Measurements from ENCODE around the gene DNAJC9. TPM values are rescaled to one million over a fixed set of nuclear protein-coding genes. Genes with fewer than 3 reads are reported as not detected.

Gene DNAJC9
- 10 to 100 TPM; 14.1 to 19.0 (median 17.4) TPM for total RNA-seq
- 35.0 TPM for total RNA-seq (2013)

GRCh38 chr10:73246646-73247508 is at the start of gene DNAJC9:
TSS of gene DNAJC9 (minus strand) at chr10:73247255. CDS start at chr10:73247189, 66 bp downstream.
- peak within 1 kb of the TSS; percentile 95 for H3K4me3 Mint-ChIP-seq
- intact Hi-C loops (cut with micrococcal nuclease): loop anchor here (2.0 to 5.0 kb wide), 3 partner anchors 80 to 165 kb away; partner anchors contain the start of genes ANXA7, CFAP70, ECD and FAM149B1
- Histone ChIP-seq H3K4me1 (ENCODE audit: control insufficient read depth, insufficient read depth, low read length) (peaks cover 16% of the 10 kb centered on the region), H3K27ac (ENCODE audit: low read length) (peak within 1 kb of the TSS; percentile 88), H3K9me3 (ENCODE audit: control insufficient read depth, insufficient read depth, low read length) (no peaks in the 10 kb centered on the region), H3K36me3 (ENCODE audit: control insufficient read depth, insufficient read depth, low read length) (peaks cover 24% of the 10 kb centered on the region), H3K27me3 (ENCODE audit: control insufficient read depth, insufficient read depth, low read length) (no peaks in the 10 kb centered on the region), H3K4me3 (ENCODE audit: low read length) (peak within 1 kb of the TSS; percentile 83)
- no peaks in the 10 kb centered on the region for H3K9me3 Mint-ChIP-seq
- under 1% methylated on average over 78 of the region's 78 CpGs for WGBS (ENCODE audit: insufficient coverage)
- H3K4me1 Mint-ChIP-seq: peaks cover 43 to 48% of the 10 kb centered on the region in 2 donors
- H3K27ac Mint-ChIP-seq: peak within 1 kb of the TSS; percentile 89 to 94
- peak; percentile 97 to 98 for DNase-seq
- peaks cover 8% of the 10 kb centered on the region for H3K36me3 Mint-ChIP-seq
- ATAC-seq: peak; percentile 92 to 98 (median 92)
- H3K27me3 Mint-ChIP-seq (ENCODE audit: low read depth in 2 of 2): no peaks in the 10 kb centered on the region
- no peak for TF ChIP-seq CTCF (IDR thresholded peaks at IDR 0.05)

- intact Hi-C loops (cut with micrococcal nuclease): no loop called here
- Histone ChIP-seq H3K27ac (ENCODE audit: low read length) (no peak overlapping the region), H3K4me3 (ENCODE audit: low read length) (no peak overlapping the region), H3K4me1 (ENCODE audit: control insufficient read depth, insufficient read depth, low read length) (no peaks in the 10 kb centered on the region), H3K9me3 (ENCODE audit: control insufficient read depth, insufficient read depth, low read length) (no peaks in the 10 kb centered on the region), H3K27me3 (ENCODE audit: control insufficient read depth, insufficient read depth, low read length) (no peaks in the 10 kb centered on the region), H3K36me3 (ENCODE audit: control insufficient read depth, insufficient read depth, low read length) (no peaks in the 10 kb centered on the region)
- no peak for TF ChIP-seq CTCF (IDR thresholded peaks at IDR 0.05)
- no peak for ATAC-seq
- no peaks in the 10 kb centered on the region for H3K4me1 Mint-ChIP-seq
- no peaks in the 10 kb centered on the region for H3K9me3 Mint-ChIP-seq
- H3K27ac Mint-ChIP-seq: no peak overlapping the region
- no peak overlapping the region for H3K4me3 Mint-ChIP-seq
- 89% methylated on average over 3 of the region's 3 CpGs for WGBS (ENCODE audit: insufficient coverage)
- DNase-seq: no peak
- H3K27me3 Mint-ChIP-seq (ENCODE audit: low read depth in 2 of 2): peaks cover 12 to 13% of the 10 kb centered on the region in 2 donors
- no peaks in the 10 kb centered on the region for H3K36me3 Mint-ChIP-seq
Measured at GRCh38 chr10:73293461-73293860, 46.4 kb upstream of the DNAJC9 start.

GRCh38 chr10:73289958-73290357 is 42.9 kb upstream of the DNAJC9 start:
- no peaks in the 10 kb centered on the region for H3K4me1 ChIP-seq (ENCODE audit: control insufficient read depth, insufficient read depth, low read length)
- H3K4me3 Mint-ChIP-seq: no peak overlapping the region
- H3K9me3 ChIP-seq (ENCODE audit: control insufficient read depth, insufficient read depth, low read length): no peaks in the 10 kb centered on the region
- no peaks in the 10 kb centered on the region for H3K27me3 ChIP-seq (ENCODE audit: control insufficient read depth, insufficient read depth, low read length)
- H3K4me1 Mint-ChIP-seq: no peaks in the 10 kb centered on the region
- intact Hi-C loops (cut with micrococcal nuclease): no loop called here
- no CpG with 5 or more reads among the region's 1 CpG for WGBS (ENCODE audit: insufficient coverage)
- peaks cover 0 to 2% of the 10 kb centered on the region in 2 donors for H3K27me3 Mint-ChIP-seq (ENCODE audit: low read depth in 2 of 2)
- no peaks in the 10 kb centered on the region for H3K36me3 Mint-ChIP-seq
- no peak overlapping the region for H3K4me3 ChIP-seq (ENCODE audit: low read length)
- no peaks in the 10 kb centered on the region for H3K36me3 ChIP-seq (ENCODE audit: control insufficient read depth, insufficient read depth, low read length)
- no peak overlapping the region for H3K27ac ChIP-seq (ENCODE audit: low read length)
- TF ChIP-seq CTCF (IDR thresholded peaks at IDR 0.05): no peak
- no peaks in the 10 kb centered on the region for H3K9me3 Mint-ChIP-seq
- no peak overlapping the region for H3K27ac Mint-ChIP-seq
- DNase-seq: no peak
- ATAC-seq: no peak

All from natural killer cell (primary cell).